ENCODE results near the gene MXD3.
"Not testable (repeated sequence)": the region's sequence is repeated elsewhere in the genome, so short reads cannot be mapped to it uniquely, and the experiment has no call there.

The MXD3 gene

DNA sequence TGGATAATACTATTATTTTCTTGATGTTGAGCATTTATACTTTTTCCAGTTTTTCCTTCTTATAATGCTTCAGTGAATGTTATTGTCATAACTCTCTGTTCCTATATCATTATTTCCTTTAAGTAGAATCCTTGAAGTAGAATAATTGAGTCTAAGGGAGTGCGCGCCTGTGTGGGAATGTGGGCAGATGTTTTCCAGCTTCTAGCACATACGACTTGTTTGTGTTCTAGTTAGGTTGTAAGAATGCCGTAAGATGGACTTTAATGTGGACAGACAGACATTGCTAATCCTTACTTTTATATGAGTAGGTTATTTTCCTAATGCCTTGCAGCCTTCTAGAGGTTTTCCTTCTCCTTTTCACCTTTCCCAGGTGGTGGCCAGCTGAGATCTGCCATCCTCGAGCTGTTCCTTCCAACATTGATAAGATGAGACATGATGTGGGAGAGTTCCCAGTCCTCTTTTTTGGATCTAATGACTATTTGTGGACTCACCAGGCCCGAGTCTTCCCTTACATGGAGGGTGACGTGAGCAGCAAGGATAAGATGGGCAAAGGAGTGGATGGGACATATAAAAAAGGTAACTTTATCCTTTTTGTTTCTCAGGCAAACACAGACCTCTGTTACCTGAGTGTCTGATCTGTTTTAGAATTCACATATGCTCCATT is 42.3 kb downstream of the MXD3 start:
- DNase-seq (ENCODE audit: low spot score) (no peak), FAIRE-seq (no peak)

DNA sequence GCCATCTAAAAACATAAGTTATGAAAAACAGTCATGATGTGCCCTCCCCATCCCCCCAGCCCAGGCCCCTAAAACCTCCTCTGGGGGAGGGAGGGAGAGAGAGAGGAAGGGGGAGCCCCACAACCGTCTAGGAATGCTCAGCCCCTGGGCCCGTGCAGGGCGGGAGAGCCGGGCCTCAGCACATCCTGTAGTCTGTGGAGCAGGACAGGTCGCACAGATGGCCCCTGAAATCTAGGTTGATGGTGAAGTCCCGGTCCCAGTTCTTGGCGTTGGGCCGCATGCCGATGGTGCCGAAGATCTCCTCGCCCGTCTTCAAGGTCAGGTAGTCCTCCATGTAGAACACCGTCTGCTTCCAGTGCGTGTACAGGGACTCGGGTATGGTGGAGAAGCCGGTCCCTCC is 46.3 kb downstream of the MXD3 start:
- FAIRE-seq = no peak
- no peak for DNase-seq (ENCODE audit: low spot score)

DNA sequence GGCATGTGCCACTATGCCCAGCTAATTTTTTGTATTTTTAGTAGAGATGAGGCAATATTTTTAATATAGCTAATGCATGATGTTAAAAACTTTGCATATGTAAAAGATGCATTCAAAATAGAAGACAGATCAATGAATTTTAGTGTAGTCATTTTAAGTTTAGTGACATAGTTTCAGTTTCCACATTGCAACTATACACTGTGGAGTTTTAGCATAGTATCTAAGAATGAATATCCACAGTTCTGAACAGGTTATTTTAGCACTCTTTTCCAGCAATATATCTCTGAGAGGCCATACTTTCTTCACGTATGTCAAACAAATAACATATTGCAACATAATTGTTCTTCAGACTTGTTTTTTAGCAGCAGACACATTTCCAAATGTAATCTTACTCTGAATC is 47.5 kb downstream of the MXD3 start:
- no peak for FAIRE-seq
- no peak for DNase-seq (ENCODE audit: low spot score)

DNA sequence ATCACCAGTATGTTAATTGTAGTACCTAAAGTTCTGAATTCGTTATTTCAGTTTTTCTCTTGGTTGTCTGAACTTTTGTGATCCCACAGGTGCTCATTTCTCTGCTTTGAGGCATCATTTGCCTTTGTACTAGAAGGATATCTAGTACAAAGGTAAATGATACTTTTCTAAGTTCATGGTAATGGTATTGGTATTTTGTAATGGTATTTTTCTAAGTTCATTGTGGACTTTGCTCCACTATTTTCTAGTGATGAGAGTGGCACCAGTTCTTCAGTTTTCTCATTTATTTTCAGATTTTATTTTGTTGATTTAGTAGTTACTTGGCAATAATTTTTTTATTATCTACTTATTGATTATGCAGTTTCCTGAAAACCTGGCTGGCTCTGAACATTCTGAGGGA is 50.2 kb downstream of the MXD3 start:
- DNase-seq (ENCODE audit: low spot score) (no peak), FAIRE-seq (no peak)

DNA sequence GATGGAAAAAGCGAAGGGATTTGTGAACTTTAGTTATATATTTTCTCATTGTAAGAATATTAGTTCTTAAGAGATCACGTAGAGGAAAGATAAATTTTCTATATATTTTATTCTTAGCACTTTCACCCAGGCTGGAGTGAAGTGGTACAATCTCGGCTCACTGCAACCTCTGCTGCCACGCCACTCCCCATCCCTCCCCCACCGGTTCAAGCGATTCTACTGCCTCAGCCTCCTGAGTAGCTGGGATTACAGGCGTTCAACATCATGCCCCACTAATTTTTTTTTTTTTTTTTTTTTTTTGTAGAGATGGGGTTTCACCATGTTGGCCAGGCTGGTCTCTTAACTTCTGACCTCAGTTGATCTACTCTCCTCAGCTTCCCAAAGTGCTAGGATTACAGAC is 50.7 kb downstream of the MXD3 start:
- no peak for FAIRE-seq

DNA sequence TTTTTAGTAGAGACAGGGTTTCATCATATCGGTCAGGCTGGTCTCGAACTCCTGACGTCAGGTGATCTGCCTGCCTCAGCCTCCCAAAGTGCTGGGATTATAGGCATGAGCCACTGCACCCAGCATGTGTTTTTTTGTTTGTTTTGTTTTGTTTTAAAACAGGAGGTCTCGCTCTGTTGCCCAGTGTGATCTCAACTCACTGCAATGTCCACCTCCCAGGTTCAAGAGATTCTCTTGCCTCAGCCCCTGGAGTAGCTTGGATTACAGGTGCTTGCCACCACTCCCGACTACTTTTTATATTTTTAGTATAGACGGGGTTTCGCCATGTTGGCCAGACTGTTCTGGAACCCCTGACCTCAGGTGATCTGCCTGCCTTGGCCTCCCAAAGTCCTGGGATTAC is 53.0 kb downstream of the MXD3 start:
- not testable (repeated sequence) for FAIRE-seq; DNase-seq (ENCODE audit: low spot score)

More for the DNA sequence above, 50.7 kb downstream of the MXD3 start:
- DNase-seq (ENCODE audit: low spot score) = no peak

Data from urothelium cell line (cell line).